Lung (tissue), 12 donors: ENCODE data around the gene PNLIPRP3. TPM values are rescaled to one million over a fixed set of nuclear protein-coding genes. Genes with fewer than 3 reads are reported as not detected.

Experiments used
- ATAC-seq: fragments of 200-7000 bp; cut with Tn5 transposase; one replicate; pipeline ENCODE4 v1.9.1; 2020; ENCODE audit warnings: moderate number of reproducible peaks; ENCODE audit not compliant: insufficient read depth, low FRiP score
- DNase-seq, 3 donors: peaks; one replicate each; pipeline ENCODE4 v3.0.0-alpha.2; 2013 to 2017
- H3K27ac ChIP-seq, 2 donors: one replicate each; pipeline ENCODE4 v1.5.1; 2013; ENCODE audit warnings: mild to moderate bottlenecking in 2 of 2, moderate library complexity in 2 of 2, control low read depth in 1 of 2, inconsistent platforms in 1 of 2, low read depth in 1 of 2, low read length in 1 of 2
- H3K27me3 ChIP-seq, 3 donors: one replicate each; pipeline ENCODE4 v1.5.1; 2013; ENCODE audit warnings: low read length in 2 of 3; ENCODE audit not compliant: control insufficient read depth in 3 of 3, insufficient read depth in 3 of 3
- H3K36me3 ChIP-seq, 4 donors: one replicate each; pipeline ENCODE4 v1.5.1; 2013; ENCODE audit warnings: low read length in 4 of 4, mild to moderate bottlenecking in 1 of 4, moderate library complexity in 1 of 4; ENCODE audit not compliant: control insufficient read depth in 4 of 4, insufficient read depth in 4 of 4
- H3K4me1 ChIP-seq, 5 donors: one replicate each; pipeline ENCODE4 v1.5.1; 2013; ENCODE audit warnings: low read length in 5 of 5, mild to moderate bottlenecking in 2 of 5, moderate library complexity in 1 of 5; ENCODE audit not compliant: control insufficient read depth in 5 of 5, insufficient read depth in 5 of 5
- H3K4me3 ChIP-seq: one replicate; pipeline ENCODE4 v1.5.1; 2013; ENCODE audit warnings: mild to moderate bottlenecking, control low read depth, moderate library complexity
- H3K9ac ChIP-seq, 2 donors: one replicate each; pipeline ENCODE4 v1.5.1; 2013; ENCODE audit warnings: low read length in 2 of 2, control low read depth in 1 of 2; ENCODE audit not compliant: insufficient read depth in 1 of 2
- H3K9me3 ChIP-seq, 4 donors: one replicate each; pipeline ENCODE4 v1.5.1; 2013; ENCODE audit warnings: low read length in 3 of 4, mild to moderate bottlenecking in 1 of 4, moderate library complexity in 1 of 4; ENCODE audit not compliant: control insufficient read depth in 4 of 4, insufficient read depth in 3 of 4
- CTCF ChIP-seq: IDR thresholded peaks from 2 replicates; pipeline ENCODE4 v1.5.1; 2012; ENCODE audit warnings: mild to moderate bottlenecking; ENCODE audit errors: control extremely low read depth, extremely low read depth
- WGBS, 2 donors: extraction: QIAGEN DNeasy Blood & Tissue Kit; methylation state at CpG; one replicate each; pipeline ENCODE4 v1.1.7; 2013; 5-methylcytosine and 5-hydroxymethylcytosine counted together
- polyA plus RNA-seq, 2 donors: library from polyadenylated mRNA; stranded (reverse); fragments of 200-250 nt; gene quantifications; one replicate each; pipeline ENCODE4 v1.2.1, GENCODE V29; 2013
- total RNA-seq, 2 donors: library from RNA; depleted of rRNA in 1 of 2; stranded (reverse); fragments of >200 nt in 1 of 2; gene quantifications; one replicate each; pipeline ENCODE4 v1.2.1, GENCODE V29; 2014 to 2021
- donor health status: control.
- donor health status: control.
- donor health status: Bipolar disorder and iron deficiency.
- donor health status: healthy.
- donor health status: DM: yes; HTN: yes; CAD: no.

Gene PNLIPRP3
- total and polyA plus RNA-seq, 4 donors = not detected

DNA sequence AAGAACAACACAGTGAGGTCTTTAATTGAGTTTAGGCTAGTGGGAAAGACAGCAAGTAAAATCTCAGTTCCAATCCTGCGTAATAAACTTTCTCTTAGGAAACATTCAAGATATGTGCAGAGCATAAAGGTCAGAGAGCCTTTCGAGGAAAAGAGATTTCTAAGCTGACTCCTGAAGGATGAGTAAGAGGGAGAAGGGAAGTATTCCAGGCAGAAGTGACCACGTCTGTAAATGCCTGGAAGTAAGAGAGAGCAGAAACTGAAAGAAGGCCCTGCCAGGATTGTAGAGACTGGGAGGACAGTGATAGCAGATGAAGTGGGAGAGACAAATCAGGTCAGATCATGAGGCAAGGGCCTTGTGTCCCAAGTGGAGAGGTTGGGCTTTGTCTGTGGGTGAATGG, 41.8 kb downstream of the PNLIPRP3 start:
- no peaks in the 10 kb centered on the region for H3K9me3 ChIP-seq
- H3K9ac ChIP-seq = no peak overlapping the region
- 64 to 71% methylated on average over 3 of the region's 3 CpGs for WGBS, 2 donors
- H3K36me3 ChIP-seq = no peaks in the 10 kb centered on the region
- H3K4me3 ChIP-seq = no peak overlapping the region
- no peaks in the 10 kb centered on the region for H3K4me1 ChIP-seq
- no peak for DNase-seq
- H3K27ac ChIP-seq = no peak overlapping the region
- no peaks in the 10 kb centered on the region for H3K27me3 ChIP-seq
- ATAC-seq = no peak
- no peak for TF ChIP-seq CTCF

DNA sequence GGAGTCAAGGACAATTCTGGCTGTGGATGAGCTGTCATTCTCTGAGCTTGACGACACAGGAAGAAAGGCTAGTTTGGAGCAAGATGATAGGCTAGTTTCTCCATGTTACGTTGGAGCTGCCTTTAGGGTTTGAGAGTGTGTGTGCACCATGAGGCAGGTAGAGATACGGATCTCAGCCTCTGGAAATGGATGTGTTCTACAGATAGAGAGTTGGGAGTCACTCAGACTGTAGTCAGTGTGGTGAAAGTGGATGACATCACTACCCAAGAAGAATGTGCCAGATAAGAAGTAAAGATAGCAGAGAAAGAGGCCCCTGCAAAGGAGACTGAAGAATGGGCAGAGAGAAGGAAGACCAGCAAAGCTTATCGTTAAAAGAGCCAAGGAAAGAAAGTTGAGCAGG, 42.4 kb downstream of the PNLIPRP3 start:
- no peaks in the 10 kb centered on the region for H3K27me3 ChIP-seq
- H3K4me1 ChIP-seq = no peaks in the 10 kb centered on the region
- ATAC-seq = no peak
- TF ChIP-seq CTCF = no peak
- H3K27ac ChIP-seq = no peak overlapping the region
- H3K9me3 ChIP-seq = no peaks in the 10 kb centered on the region
- no peak overlapping the region for H3K4me3 ChIP-seq
- 74 to 82% methylated on average over 4 of the region's 4 CpGs for WGBS, 2 donors
- DNase-seq = no peak
- H3K9ac ChIP-seq = no peak overlapping the region
- no peaks in the 10 kb centered on the region for H3K36me3 ChIP-seq

GRCh38 chr10:116470768-116471415, 43.2 kb downstream of the PNLIPRP3 start:
- 79 to 80% methylated on average over 6 of the region's 6 CpGs for WGBS, 2 donors
- Histone ChIP-seq H3K9ac (no peak overlapping the region), H3K27ac (no peak overlapping the region), H3K27me3 (no peaks in the 10 kb centered on the region), H3K36me3 (no peaks in the 10 kb centered on the region), H3K9me3 (no peaks in the 10 kb centered on the region), H3K4me3 (no peak overlapping the region), H3K4me1 (no peaks in the 10 kb centered on the region)
- ATAC-seq (no peak), DNase-seq (no peak)
- no peak for TF ChIP-seq CTCF

DNA sequence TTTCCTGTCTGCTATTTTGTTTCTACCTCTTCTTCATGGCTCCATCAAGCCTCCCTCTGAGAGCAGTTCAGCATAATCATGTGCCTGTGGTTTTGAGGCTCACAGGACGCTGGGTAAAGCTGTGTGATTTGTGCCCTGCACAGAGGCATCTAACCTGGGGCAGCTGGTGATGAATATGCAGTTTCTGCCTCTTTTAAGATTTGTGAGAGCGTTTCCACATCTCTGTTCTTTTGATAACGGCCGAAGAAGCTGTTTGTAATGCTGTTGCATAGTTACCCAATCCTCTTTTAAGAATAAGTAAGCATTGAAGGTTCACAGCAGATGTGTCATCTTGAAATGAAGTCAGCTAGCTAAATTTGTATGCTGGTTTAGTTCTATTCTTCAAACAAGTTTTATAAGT, 45.2 kb downstream of the PNLIPRP3 start:
- Histone ChIP-seq H3K27ac (no peak overlapping the region), H3K9ac (no peak overlapping the region), H3K27me3 (no peaks in the 10 kb centered on the region), H3K4me1 (no peaks in the 10 kb centered on the region), H3K9me3 (no peaks in the 10 kb centered on the region), H3K4me3 (no peak overlapping the region), H3K36me3 (no peaks in the 10 kb centered on the region)
- TF ChIP-seq CTCF = no peak
- ATAC-seq (no peak), DNase-seq (peak in 1 of 3 donors; percentile 5)
- WGBS, 2 donors = 10 to 17% methylated on average over 4 of the region's 4 CpGs
